ENCODE results near the gene TBC1D14. TPM values are rescaled to one million over a fixed set of nuclear protein-coding genes. Genes with fewer than 3 reads are reported as not detected.

Gene TBC1D14
- total and polyA plus RNA-seq, 2 donors from 2014 or later = 44.9 to 77.7 TPM

GRCh38 chr4:7067452-7068278 lies 158.0 kb downstream of the TBC1D14 start, which contains the start of gene GRPEL1:
Gene GRPEL1, minus strand, starts transcription at chr4:7068064. Its CDS starts 32 bp downstream, at chr4:7068032.
- Histone ChIP-seq H3K4me3 (ENCODE audit: low read length in 3 of 3) (peak within 1 kb of the TSS; percentile 84 to 89 (median 87)), H3K4me1 (ENCODE audit: control insufficient read depth in 2 of 3, insufficient read depth in 2 of 3, low read depth in 1 of 3, low read length in 3 of 3) (peaks cover 4 to 21% (median 10%) of the 10 kb centered on the region in 3 donors), H3K9me3 (ENCODE audit: control insufficient read depth in 2 of 3, insufficient read depth in 1 of 3, low read length in 3 of 3) (no peaks in the 10 kb centered on the region), H3K27ac (ENCODE audit: low read depth in 2 of 2, low read length in 2 of 2) (peak within 1 kb of the TSS; percentile 91 to 92), H3K27me3 (ENCODE audit: control insufficient read depth, insufficient read depth, low read length) (no peaks in the 10 kb centered on the region), H3K9ac (ENCODE audit: low read length in 3 of 3) (peak within 1 kb of the TSS; percentile 80 to 83 (median 82)), H3K36me3 (ENCODE audit: control insufficient read depth in 2 of 3, insufficient read depth in 3 of 3, low read length in 3 of 3) (peaks cover 0 to 22% (median 2%) of the 10 kb centered on the region in 3 donors)
- FAIRE-seq (peak; percentile 95), DNase-seq (peak; percentile 99 to 100 (median 100))
- TF ChIP-seq CTCF (IDR thresholded peaks at IDR 0.05; ENCODE audit: borderline replicate concordance, extremely low read depth, insufficient read depth) = no peak
- intact Hi-C loops (cut with DNase I) = no loop called here

- DNase-seq (no peak), FAIRE-seq (no peak)
- intact Hi-C loops (cut with DNase I) = no loop called here
- H3K4me3 ChIP-seq (ENCODE audit: low read length in 3 of 3) = peak overlapping the region; percentile 64 to 89 (median 71)
- H3K9ac ChIP-seq (ENCODE audit: low read length in 3 of 3) = peak overlapping the region; percentile 55 to 82 (median 78)
- peak overlapping the region; percentile 91 to 92 for H3K27ac ChIP-seq (ENCODE audit: low read depth in 2 of 2, low read length in 2 of 2)
- H3K36me3 ChIP-seq (ENCODE audit: control insufficient read depth in 2 of 3, insufficient read depth in 3 of 3, low read length in 3 of 3) = peaks cover 0 to 16% (median 2%) of the 10 kb centered on the region in 3 donors
- H3K9me3 ChIP-seq (ENCODE audit: control insufficient read depth in 2 of 3, insufficient read depth in 1 of 3, low read length in 3 of 3) = no peaks in the 10 kb centered on the region
- peaks cover 4 to 21% (median 10%) of the 10 kb centered on the region in 3 donors for H3K4me1 ChIP-seq (ENCODE audit: control insufficient read depth in 2 of 3, insufficient read depth in 2 of 3, low read depth in 1 of 3, low read length in 3 of 3)
- H3K27me3 ChIP-seq (ENCODE audit: control insufficient read depth, insufficient read depth, low read length) = no peaks in the 10 kb centered on the region
- no peak for TF ChIP-seq CTCF (IDR thresholded peaks at IDR 0.05; ENCODE audit: borderline replicate concordance, extremely low read depth, insufficient read depth)
Measured at GRCh38 chr4:7068279-7068842, 158.7 kb downstream of the TBC1D14 start.

GRCh38 chr4:7068883-7069282 lies 159.3 kb downstream of the TBC1D14 start:
- no peaks in the 10 kb centered on the region for H3K9me3 ChIP-seq (ENCODE audit: control insufficient read depth in 2 of 3, insufficient read depth in 1 of 3, low read length in 3 of 3)
- H3K27ac ChIP-seq (ENCODE audit: low read depth in 2 of 2, low read length in 2 of 2) = peak overlapping the region; percentile 91 to 92
- H3K9ac ChIP-seq (ENCODE audit: low read length in 3 of 3) = peak overlapping the region; percentile 55 to 82 (median 78)
- peak overlapping the region; percentile 64 to 89 (median 71) for H3K4me3 ChIP-seq (ENCODE audit: low read length in 3 of 3)
- intact Hi-C loops (cut with DNase I) = no loop called here
- H3K27me3 ChIP-seq (ENCODE audit: control insufficient read depth, insufficient read depth, low read length) = no peaks in the 10 kb centered on the region
- peak; percentile 2 for TF ChIP-seq CTCF (IDR thresholded peaks at IDR 0.05; ENCODE audit: borderline replicate concordance, extremely low read depth, insufficient read depth)
- H3K36me3 ChIP-seq (ENCODE audit: control insufficient read depth in 2 of 3, insufficient read depth in 3 of 3, low read length in 3 of 3) = peaks cover 0 to 10% (median 0%) of the 10 kb centered on the region in 3 donors
- DNase-seq (peak in 3 of 5 donors; percentile 26 to 78 (median 68)), FAIRE-seq (no peak)
- peaks cover 4 to 21% (median 10%) of the 10 kb centered on the region in 3 donors for H3K4me1 ChIP-seq (ENCODE audit: control insufficient read depth in 2 of 3, insufficient read depth in 2 of 3, low read depth in 1 of 3, low read length in 3 of 3)

All from kidney (tissue), 14 donors.